Nephron progenitor cell (in vitro differentiated cells): Measurements from ENCODE around the gene DNAJC22.

Source experiments
- DNase-seq: peaks from one replicate; pipeline ENCODE4 v3.0.0; 2021
- H3K27ac Mint-ChIP-seq: 2 replicates; pipeline ENCODE4 v1.8.0; 2021; ENCODE audit warnings: mild to moderate bottlenecking, moderate library complexity, mixed read lengths
- H3K27me3 Mint-ChIP-seq: 2 replicates; pipeline ENCODE4 v1.8.0; 2021; ENCODE audit warnings: mild to moderate bottlenecking, low read depth, mixed read lengths; ENCODE audit not compliant: poor library complexity
- H3K36me3 Mint-ChIP-seq: 2 replicates; pipeline ENCODE4 v1.8.0; 2021; ENCODE audit warnings: low read depth, mixed read lengths
- H3K4me1 Mint-ChIP-seq: 2 replicates; pipeline ENCODE4 v1.8.0; 2021; ENCODE audit warnings: mixed read lengths
- H3K4me3 Mint-ChIP-seq: 2 replicates; pipeline ENCODE4 v1.8.0; 2021; ENCODE audit warnings: mild to moderate bottlenecking, moderate library complexity, mixed read lengths
- H3K9me3 Mint-ChIP-seq: 2 replicates; pipeline ENCODE4 v1.8.0; 2021; ENCODE audit warnings: mild to moderate bottlenecking, moderate library complexity, mixed read lengths
- CTCF ChIP-seq: fragments of 200-600 bp; sonication (generic); IDR thresholded peaks from 2 replicates; pipeline ENCODE4 v1.5.0; 2021; ENCODE audit warnings: antibody characterized with exemption

The DNAJC22 gene

GRCh38 chr12:49348781-49349180 is 2.1 kb downstream of the DNAJC22 start:
- no peak for TF ChIP-seq CTCF
- H3K9me3 Mint-ChIP-seq, result no peaks in the 10 kb centered on the region
- no peaks in the 10 kb centered on the region for H3K36me3 Mint-ChIP-seq
- DNase-seq, result no peak
- H3K4me1 Mint-ChIP-seq, result peaks cover 41% of the 10 kb centered on the region
- H3K27ac Mint-ChIP-seq, result no peak overlapping the region
- H3K4me3 Mint-ChIP-seq, result peak overlapping the region; percentile 28
- peaks cover 98% of the 10 kb centered on the region for H3K27me3 Mint-ChIP-seq

DNA sequence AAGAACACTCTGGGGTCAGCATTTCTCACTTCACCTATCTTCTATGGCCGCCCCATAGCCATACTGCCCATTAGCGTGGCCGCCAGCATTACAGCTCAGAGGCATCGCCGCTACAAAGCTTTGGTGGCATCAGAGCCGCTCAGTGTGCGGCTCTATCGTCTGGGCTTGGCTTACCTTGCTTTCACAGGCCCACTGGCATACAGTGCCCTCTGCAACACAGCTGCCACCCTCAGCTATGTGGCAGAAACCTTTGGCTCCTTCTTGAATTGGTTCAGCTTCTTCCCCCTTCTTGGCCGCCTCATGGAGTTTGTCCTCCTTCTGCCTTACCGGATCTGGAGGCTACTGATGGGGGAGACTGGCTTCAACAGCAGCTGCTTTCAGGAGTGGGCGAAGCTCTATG is 2.6 kb downstream of the DNAJC22 start:
- DNase-seq, result no peak
- Mint-ChIP-seq H3K27ac (no peak overlapping the region), H3K4me1 (peaks cover 36% of the 10 kb centered on the region), H3K36me3 (no peaks in the 10 kb centered on the region), H3K9me3 (no peaks in the 10 kb centered on the region), H3K4me3 (peak overlapping the region; percentile 28), H3K27me3 (peaks cover 98% of the 10 kb centered on the region)
- TF ChIP-seq CTCF, result no peak

- peaks cover 10% of the 10 kb centered on the region for H3K4me1 Mint-ChIP-seq
- TF ChIP-seq CTCF, result no peak
- no peak overlapping the region for H3K4me3 Mint-ChIP-seq
- no peak for DNase-seq
- H3K36me3 Mint-ChIP-seq, result no peaks in the 10 kb centered on the region
- no peaks in the 10 kb centered on the region for H3K9me3 Mint-ChIP-seq
- peaks cover 85% of the 10 kb centered on the region for H3K27me3 Mint-ChIP-seq
- no peak overlapping the region for H3K27ac Mint-ChIP-seq
Measured at GRCh38 chr12:49352351-49352750, 5.7 kb downstream of the DNAJC22 start.

GRCh38 chr12:49355913-49356312 is 9.2 kb downstream of the DNAJC22 start:
- Mint-ChIP-seq H3K27me3 (peaks cover 71% of the 10 kb centered on the region), H3K36me3 (no peaks in the 10 kb centered on the region), H3K27ac (no peak overlapping the region), H3K4me3 (no peak overlapping the region), H3K9me3 (no peaks in the 10 kb centered on the region), H3K4me1 (peaks cover 14% of the 10 kb centered on the region)
- no peak for DNase-seq
- TF ChIP-seq CTCF, result no peak

DNA sequence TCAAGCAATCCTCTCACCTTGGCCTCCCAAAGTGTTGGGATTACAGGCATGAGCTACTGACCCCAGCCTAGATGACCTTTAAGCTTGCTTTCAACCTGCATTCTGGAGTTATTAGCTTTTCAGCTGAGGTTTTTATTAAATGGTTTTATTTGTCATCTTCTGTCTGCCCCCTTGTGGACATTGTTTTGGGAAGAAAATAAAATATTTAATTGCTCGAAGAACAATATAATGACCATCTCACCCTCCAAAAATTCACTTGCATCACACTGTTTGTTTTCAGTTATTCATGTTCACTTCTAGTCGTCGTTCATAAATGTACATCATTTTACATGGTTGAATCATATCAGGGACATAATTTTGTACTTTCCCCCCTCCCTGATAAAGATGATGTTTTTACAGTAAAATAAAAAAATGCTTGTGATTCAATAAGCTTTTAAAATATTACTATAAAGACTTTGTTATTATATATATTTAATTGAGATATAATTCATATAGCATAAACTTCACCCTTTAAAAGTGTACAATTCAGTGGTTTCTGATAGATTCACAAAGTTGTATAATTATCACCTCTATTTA is 10.5 kb downstream of the DNAJC22 start:
- no peaks in the 10 kb centered on the region for H3K36me3 Mint-ChIP-seq
- no peak overlapping the region for H3K4me3 Mint-ChIP-seq
- no peak overlapping the region for H3K27ac Mint-ChIP-seq
- peak; percentile 55 for TF ChIP-seq CTCF
- peaks cover 14% of the 10 kb centered on the region for H3K4me1 Mint-ChIP-seq
- peaks cover 61% of the 10 kb centered on the region for H3K27me3 Mint-ChIP-seq
- no peak for DNase-seq
- no peaks in the 10 kb centered on the region for H3K9me3 Mint-ChIP-seq

GRCh38 chr12:49358483-49359141 is 11.9 kb downstream of the DNAJC22 start:
- no peak overlapping the region for H3K4me3 Mint-ChIP-seq
- no peaks in the 10 kb centered on the region for H3K9me3 Mint-ChIP-seq
- H3K27ac Mint-ChIP-seq, result no peak overlapping the region
- peak; percentile 52 for DNase-seq
- H3K4me1 Mint-ChIP-seq, result peaks cover 14% of the 10 kb centered on the region
- TF ChIP-seq CTCF, result peak; percentile 77
- no peaks in the 10 kb centered on the region for H3K36me3 Mint-ChIP-seq
- peaks cover 58% of the 10 kb centered on the region for H3K27me3 Mint-ChIP-seq
